ENCODE measurements around the gene EXD3. TPM values are rescaled to one million over a fixed set of nuclear protein-coding genes. Genes with fewer than 3 reads are reported as not detected.
A peak's percentile ranks its signal among the peaks of the same experiment; 100 is the strongest.
"Not testable (repeated sequence)": the region's sequence is repeated elsewhere in the genome, so short reads cannot be mapped to it uniquely, and the experiment has no call there.

The EXD3 gene
- total RNA-seq, 1 donor from 2014 or later = 8.1 TPM

GRCh38 chr9:137393176-137394150 lies 29.5 kb downstream of the EXD3 start:
- ATAC-seq = no peak

DNA sequence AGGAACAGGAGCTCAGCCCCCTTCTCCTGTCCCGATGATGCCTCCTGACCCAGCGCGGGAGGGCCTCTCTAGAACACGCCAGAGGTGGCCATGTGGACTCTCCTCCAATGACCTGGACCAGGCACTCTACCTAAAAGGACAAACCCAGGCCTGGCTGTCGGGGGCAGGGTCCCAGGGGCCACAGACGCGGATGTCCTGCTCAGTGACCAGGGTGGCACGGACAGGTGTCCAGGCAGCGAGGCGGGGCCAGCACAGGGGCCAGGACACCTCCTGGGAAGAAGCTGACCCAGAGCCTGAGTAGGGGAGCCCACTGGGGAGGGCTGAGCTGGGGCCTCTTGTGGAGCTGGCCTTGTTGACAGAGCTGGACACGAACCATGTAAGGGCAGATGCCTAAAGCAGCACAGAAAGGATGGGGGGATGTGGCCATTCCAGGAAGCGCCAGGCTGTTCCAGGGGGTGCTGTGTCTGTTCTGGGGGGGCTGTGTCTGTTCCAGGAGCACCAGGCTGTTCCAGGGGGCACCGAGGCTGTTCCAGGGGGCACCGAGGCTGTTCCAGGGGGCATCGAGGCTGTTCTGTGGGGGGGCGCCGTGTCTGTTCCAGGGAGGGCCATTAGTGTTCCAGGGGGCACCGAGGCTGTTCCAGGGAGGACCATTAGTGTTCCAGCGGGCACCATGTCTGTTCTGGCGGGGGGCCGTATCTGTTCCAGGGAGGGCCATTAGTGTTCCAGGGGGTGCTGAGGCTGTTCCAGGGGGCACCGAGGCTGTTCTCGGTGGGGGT lies 30.5 kb downstream of the EXD3 start:
- no peak for ATAC-seq

GRCh38 chr9:137391411-137391754 lies 31.6 kb downstream of the EXD3 start:
- peak; percentile 23 for ATAC-seq

GRCh38 chr9:137390553-137391410 lies 32.2 kb downstream of the EXD3 start:
- ATAC-seq = peak; percentile 22

DNA sequence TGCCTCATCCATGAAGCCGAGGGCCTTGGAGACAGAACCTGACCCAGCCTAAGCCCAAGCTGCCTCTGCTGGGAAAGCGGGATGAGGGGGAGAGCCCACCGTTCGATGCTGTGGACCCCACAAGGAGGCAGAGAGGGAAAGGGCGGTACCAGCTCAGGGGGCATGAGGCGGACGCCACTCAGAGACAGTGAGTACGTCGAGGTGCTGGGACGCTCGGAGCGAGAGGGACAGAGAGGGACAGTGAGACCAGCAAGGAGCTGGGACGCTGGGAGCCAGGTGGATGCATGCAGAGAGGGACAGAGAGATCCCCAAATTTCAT lies 33.6 kb downstream of the EXD3 start:
- ATAC-seq = no peak

- no peak for ATAC-seq
Observed at GRCh38 chr9:137388589-137389427, 34.2 kb downstream of the EXD3 start.

GRCh38 chr9:137387891-137388560 lies 34.9 kb downstream of the EXD3 start:
- no peak for ATAC-seq

DNA sequence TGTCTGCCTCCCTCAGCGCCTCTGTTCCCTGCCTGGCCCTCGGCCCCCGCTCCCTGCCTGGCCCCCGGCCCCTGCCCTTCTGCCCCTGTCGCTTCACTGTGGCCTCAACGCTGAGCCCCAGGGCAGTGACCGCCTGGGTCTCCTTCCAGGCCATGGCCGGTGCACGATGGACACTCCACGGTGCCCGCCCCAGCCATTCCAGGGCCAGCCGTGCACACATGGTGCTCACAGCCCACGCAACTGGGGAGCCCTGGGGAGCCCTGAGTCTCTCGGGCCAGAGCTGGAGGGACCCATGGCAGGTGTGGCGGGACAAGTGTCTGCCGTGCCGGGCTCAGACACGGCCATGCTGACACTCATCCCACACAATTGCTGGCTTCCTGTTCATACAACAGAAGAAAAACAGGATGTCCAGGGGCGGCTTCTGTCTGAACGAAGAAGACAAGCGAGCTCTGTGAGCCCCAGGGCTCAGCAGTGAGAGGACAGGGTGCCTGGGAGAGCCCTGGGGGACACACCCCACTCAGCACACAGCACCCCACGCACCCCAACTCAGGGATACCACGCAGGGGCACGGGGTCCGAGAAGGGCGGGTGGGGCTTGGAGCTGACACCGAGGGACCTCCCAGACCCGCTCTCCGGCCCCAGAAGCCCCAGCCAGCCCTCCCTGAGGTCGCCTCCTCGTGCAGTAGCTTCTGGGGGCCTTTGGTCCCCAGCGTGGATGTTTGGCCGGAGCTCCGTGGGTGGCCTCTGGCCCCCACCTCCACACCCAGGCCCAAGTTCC lies 35.7 kb downstream of the EXD3 start:
- no peak for ATAC-seq

DNA sequence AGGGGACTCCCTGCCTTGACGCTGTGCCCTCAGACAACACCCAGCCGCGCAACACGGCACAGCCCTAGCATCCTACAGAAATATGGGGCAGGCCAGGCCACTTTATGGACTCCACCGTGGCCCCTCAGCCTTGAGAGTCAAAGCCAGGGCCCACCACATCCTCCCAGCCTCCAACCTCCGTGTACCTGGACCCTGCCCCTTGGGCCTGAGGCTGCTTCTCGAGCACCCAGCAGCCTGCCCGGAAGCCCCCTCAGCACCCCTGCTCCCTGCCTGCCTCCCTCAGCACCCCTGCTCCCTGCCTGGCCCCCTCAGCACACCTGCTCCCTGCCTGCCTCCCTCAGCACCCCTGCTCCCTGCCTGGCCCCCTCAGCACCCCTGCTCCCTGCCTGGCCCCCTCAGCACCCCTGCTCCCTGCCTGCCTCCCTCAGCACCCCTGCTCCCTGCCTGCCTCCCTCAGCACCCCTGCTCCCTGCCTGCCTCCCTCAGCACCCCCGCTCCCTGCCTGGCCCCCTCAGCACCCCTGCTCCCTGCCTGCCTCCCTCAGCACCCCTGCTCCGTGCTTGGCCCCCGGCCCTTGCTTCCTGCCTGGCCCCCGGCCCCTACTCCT lies 36.4 kb downstream of the EXD3 start:
- not testable (repeated sequence) for ATAC-seq

GRCh38 chr9:137385061-137385655 lies 37.8 kb downstream of the EXD3 start:
- ATAC-seq = no peak

GRCh38 chr9:137383784-137384756 lies 38.9 kb downstream of the EXD3 start:
- ATAC-seq = no peak

DNA sequence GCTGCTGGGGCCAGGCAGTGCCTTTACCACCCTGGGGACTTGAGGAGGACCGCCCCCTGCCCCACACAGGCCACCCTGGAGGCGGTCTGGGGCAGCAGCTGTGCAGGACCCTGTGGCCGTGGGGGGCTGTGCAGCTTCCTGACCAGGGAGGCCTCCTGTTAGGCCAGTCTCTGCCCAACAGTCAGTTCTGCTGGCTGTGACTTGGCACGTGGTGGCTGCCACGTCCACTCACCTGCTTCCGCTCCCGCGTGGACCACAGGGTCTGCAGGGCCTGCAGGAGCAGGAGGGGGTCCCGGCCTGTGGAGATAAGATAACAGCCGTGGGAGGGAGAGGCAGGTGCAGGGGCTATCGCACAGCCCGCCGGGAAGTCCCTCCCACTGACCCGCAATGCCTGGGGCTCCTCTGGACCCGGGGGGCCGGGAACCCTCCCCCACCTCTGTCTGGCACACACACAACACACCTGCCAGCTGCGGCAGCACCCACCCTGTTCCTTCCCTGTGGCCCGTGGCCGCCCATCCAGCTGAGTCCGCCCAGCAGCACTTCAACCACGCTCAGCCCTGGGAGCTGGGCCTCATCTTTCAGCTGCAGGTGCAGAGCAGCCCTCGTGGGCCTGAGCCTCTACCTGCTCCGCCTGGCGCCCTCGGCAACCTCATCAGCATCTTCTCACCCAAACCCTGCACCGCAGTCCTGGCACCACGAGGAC lies 39.7 kb downstream of the EXD3 start:
- ATAC-seq = peak; percentile 10

- peak; percentile 17 for ATAC-seq
Observed at GRCh38 chr9:137382444-137383080, 40.4 kb downstream of the EXD3 start.

DNA sequence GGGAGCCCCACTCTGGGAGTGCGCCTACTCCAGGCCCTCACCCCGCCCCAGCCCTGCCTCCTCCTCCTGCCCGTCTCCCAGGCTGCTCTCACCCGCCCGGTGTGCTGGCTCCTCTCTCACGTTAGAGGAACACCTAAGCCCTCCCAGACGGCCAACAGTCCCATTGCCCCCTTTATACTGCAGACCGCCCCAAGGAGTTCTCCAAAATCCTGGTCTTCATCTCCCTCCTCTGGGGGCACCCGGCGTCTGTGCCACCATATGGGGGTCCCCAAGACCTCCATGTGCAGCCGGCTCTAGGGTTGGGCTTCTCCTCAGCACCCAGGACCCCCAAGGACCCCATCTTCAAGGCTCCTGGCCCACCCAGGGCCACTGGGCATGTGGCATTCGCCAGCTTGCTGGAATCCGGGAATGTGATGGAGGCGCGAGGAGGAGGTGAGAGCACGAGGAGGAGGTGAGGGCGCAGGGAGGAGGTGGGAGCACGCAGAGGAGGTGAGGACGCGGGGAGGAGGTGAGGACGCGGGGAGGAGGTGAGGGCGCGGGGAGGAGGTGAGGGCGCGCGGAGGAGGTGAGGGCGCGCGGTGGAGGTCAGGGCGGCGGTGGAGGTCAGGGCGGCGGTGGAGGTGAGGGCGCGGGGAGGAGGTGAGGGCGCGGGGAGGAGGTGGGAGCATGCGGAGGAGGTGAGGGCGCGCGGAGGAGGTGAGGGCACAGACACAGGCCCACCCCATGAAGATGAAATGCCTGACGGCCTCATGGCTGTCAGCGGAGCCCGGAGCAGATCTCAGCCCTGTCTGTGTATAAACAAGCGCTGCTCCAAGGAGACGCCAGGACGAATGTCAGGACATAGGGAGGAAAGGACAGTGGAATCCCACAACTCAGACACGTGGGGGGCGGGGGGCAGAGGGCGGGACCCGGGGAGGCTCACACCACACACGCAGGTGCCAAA lies 41.2 kb downstream of the EXD3 start:
- peak; percentile 11 for ATAC-seq

- no peak for ATAC-seq
Observed at GRCh38 chr9:137380606-137381005, 42.4 kb downstream of the EXD3 start.

- ATAC-seq = no peak
Observed at GRCh38 chr9:137380171-137380570, 42.8 kb downstream of the EXD3 start.

All from esophagus mucosa (tissue), 1 donor.